GM21576 (cell line): ENCODE data around the gene HAPSTR1.

Source experiments
- ATAC-seq: cut with Tn5 transposase; IDR thresholded peaks from one replicate; pipeline ENCODE4 v1.9.1; 2021; ENCODE audit warnings: mild to moderate bottlenecking, moderate library complexity; ENCODE audit not compliant: unreplicated experiment

HAPSTR1 gene

GRCh38 chr16:9095656-9096397, 4.4 kb downstream of the HAPSTR1 start:
- no peak for ATAC-seq

DNA sequence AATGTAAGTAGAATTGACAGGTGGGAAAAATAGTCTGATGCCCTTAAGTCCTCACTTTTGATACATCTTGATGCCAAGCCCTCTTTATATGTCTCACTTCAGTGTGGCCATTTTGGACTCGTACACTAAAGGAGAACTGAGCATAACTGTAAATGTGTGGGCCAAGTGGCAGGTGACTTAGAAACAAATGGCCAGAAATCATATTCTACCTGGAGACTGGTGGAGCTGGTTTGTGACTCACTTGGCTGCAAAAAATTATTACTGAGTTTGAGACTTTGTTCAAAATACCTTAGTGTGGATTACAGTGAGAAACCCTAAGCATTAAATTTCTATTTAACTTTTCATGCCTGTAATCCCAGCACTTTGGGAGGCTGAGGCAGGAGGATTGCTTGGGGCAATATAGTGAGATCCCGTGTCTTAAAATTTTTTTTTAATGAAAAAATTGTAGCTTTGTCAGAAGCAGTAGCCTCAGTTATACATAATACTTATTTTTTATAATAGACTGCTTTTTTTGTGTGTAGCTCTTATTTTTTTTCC, 5.0 kb downstream of the HAPSTR1 start:
- ATAC-seq: no peak

DNA sequence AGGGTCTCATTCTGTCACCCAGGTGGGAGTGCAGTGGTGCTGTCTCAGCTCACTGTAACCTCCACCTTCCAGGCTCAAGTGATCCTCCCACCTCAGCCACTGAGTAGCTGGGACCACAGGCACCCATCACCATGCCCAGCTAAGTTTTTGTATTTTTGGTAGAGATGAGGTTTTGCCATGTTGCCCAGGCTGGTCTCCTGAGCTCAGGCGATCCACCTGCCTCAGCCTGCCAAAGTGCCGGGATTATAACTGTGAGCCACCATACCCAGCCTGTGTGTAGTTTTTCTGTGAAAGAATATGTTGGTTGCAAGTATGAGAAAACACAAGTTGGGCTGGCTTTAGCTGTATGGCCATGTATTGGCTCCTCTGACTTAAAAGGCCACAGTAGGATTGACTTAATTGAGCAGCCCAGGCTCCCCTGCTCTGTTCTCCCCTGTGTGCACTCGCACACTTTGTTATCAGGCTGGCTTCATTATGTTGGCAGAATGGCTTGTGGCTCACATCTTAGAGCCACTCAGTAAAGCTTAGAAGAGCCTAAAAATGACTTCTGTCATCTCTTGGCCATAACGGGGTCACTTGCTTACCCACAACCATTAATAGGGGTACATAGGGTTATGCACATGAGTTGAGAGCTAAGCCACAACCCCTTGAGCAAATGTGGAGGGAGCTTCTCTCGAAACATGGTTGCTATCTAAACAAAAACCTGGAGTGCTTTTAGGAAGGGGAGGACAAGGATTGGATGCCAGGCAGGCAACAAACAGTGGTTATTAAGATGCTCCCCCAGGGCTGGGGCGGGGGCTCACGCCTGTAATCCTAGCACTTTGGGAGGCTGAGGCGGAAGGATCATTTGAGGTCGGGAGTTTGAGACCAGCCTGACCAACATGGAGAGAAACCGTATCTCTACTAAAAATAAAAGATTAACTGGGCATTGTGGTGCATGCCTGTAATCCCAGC, 6.1 kb downstream of the HAPSTR1 start:
- ATAC-seq: no peak

DNA sequence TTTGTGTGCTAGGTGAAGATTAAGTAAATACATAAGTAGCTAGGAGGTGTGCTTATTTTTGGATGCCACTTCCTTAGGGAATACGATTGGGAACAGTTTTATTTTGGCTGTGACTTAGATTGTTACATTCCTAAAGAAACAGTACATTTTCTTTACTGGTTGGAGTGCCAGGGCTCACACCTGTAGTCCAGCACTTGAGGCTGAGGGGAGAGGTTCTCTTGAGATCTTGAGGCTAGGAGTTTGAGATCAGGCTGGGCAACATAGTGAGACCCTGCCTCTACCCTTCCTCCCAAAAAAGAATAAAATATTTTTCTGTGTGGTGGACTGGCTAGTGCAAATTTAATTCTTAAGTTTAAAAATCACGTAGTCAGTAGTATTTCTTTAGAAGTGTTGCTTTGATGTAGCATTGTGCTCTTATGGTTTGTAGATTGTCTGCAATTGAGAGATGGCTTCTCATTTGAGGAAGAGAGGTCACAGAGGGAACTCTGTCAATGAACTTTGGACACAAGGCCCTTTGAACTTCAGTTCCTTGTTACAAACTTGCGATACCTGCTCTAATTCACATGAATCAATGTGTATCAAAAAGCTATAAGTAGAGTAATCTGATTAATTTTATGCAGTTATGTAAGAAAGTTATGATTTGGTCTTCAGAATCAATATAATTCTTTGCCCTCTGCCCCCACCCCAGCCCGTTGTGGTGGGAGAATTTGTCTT, 7.1 kb downstream of the HAPSTR1 start:
- no peak for ATAC-seq

- ATAC-seq: no peak
Observed at GRCh38 chr16:9099131-9099625, 7.7 kb downstream of the HAPSTR1 start.

DNA sequence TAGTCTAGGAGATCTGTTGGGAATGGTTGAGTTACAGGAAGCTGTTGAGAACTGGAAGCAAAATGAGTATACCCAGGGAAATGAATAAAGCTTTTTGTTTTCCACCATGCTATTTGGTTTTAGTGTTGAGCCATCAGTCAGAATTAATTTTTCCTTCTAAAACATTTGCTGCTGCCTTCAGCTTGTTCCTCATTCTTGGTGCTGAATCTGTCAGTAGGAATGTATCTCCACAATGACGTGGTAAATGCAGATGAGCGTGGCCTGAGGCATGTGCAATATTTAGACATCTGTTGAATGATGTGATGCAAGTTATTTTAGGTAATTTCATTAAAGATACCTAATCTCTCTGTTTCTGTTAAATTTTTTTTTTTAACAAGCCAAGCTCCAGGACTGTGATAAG, 10.9 kb downstream of the HAPSTR1 start:
- no peak for ATAC-seq

DNA sequence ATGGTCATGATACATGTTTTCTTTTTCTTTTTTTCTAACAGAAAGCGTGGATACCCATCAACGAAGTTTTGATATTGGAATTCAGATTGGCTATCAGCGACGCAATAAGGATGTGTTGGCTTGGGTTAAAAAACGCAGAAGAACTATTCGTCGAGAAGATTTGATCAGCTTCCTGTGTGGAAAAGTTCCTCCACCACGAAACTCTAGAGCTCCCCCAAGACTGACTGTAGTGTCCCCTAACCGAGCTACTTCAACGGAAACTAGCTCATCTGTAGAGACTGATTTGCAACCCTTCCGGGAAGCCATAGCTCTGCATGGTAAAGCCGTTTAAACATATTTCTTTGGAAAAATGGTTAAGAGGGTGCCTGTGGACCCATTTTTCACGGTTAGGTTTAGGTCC, 11.5 kb downstream of the HAPSTR1 start:
- ATAC-seq: no peak

DNA sequence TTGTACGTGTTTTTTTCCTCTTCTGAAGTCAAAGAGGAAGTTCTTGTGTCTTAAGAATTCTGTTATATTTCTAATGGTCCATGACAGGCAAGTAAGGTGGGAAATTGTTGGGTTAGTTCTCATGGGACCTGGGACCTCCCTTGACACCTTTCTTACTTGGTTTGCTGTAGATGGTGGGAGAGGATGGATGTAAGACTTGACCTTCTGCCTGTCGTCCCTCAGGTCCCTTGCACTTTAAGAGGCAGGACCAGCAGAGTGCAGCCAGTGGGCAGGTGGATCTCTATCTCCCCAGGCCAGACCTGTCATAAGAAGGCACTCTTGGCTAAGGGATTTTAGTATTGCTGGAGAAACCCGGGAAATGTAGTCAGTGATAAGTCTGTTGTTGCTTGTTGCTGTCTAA, 12.1 kb downstream of the HAPSTR1 start:
- ATAC-seq: no peak

DNA sequence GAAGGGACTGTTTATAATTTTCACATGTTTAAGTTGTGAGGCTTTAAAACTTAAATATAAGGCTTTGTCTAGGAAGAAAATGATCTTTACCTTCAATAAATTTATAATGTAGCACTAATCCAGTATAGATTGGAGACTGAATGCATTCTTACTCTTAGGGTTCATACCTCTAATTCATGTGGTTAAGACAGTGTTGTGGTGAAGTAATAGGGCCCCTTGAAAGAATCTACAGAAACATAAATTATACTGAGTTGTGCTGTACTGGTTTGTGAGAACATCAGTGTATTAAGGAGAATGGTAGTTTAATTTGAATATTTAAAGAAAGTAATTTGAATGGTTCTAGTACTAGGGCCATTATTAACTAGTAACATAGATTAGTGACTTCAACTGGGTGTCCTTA, 13.7 kb downstream of the HAPSTR1 start:
- no peak for ATAC-seq

- ATAC-seq: no peak
Observed at GRCh38 chr16:9107025-9107970, 15.9 kb downstream of the HAPSTR1 start.

GRCh38 chr16:9109255-9109654, 17.8 kb downstream of the HAPSTR1 start:
- no peak for ATAC-seq

DNA sequence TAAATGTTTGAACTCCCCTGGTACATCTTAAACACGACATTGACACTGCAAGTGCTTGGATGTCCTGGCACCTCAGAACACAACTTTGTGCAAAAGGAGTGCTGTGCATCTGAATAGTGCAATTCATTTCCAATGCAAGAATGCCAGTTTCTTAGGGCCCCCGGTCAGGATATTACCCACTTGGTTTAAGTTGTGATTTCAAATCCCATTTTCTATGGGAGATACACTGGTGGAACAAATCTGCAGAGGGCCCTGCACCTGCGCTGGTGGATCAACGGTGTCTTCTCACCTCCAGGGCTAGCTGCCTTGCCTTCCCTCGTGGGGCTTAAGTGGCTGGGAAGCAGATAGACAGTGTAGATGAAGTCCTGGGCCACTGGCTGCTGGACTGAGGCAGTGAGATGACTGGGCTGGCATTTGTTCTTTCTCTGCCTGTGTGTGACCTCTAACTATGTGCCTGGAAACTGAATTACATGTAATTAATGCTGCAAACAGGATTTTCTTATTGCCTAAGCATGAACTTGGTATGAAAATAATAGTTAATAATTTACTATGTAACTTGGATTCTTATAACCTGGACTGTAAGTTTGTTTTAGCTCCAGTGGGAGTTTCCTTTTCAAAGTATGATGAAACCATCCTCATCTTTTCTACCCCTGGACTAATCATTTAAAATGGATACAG, 20.9 kb downstream of the HAPSTR1 start:
- no peak for ATAC-seq

- ATAC-seq: no peak
Observed at GRCh38 chr16:9112844-9113186, 21.4 kb downstream of the HAPSTR1 start.

GRCh38 chr16:9113707-9114106, 22.3 kb downstream of the HAPSTR1 start:
- ATAC-seq: no peak

DNA sequence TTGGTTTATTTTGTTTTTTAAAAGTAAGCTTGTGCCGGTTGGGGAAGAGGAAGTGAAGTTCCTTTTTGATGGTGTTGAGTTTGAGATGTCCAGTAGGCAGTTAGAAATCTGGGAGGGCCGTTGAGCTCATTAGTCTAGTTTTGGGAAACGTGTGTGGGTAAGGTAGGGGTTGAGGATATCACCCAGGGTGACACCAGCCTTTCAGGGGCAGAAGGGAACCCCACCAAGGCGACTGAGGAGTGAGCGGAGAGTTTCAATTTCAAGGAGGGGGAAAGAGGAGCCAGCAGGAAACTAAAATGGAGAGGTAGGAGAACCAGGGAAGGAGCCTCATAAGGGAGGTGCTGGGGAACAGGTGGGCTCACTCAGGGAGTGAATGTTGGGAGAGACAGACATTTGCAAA, 22.7 kb downstream of the HAPSTR1 start:
- ATAC-seq: no peak

DNA sequence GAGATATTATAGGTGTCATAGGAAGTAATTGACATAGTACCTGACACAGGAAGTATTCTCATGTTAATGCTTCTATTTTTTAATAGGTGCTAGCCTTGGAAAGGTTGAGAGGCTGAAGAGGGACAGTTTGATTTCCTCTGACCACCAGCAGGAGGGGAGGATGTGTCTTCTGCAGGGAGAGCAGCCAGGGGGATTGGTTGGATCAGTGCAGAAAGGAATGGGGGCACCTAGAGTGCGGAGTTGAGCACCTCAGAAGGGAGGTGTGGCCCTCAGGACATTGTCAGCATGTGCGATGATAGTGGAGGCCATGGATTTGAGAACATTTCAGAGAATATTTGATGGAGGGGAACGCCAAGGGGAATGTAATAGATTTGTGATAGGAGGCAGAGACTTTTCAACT, 23.4 kb downstream of the HAPSTR1 start:
- no peak for ATAC-seq

DNA sequence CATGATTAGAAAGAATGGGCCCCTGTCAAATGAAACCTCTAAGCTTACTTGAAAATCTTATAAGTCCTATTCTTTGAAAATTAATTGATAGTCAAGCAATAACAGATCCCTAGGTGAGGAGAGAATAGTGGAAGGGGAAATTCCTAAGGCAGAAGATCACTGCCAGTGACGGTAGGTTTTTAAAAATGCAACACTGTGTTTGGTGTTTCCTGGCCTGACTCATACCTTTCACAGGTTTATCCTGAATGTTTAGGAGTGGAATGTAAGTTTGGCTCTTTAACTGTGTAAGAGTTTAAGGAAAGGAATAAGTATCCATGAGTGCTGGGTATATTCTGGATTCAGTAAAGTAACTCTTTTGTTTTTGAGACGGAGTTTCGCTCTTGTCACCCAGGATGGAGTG, 23.8 kb downstream of the HAPSTR1 start:
- ATAC-seq: no peak

- ATAC-seq: no peak
Observed at GRCh38 chr16:9116141-9116540, 24.7 kb downstream of the HAPSTR1 start.

DNA sequence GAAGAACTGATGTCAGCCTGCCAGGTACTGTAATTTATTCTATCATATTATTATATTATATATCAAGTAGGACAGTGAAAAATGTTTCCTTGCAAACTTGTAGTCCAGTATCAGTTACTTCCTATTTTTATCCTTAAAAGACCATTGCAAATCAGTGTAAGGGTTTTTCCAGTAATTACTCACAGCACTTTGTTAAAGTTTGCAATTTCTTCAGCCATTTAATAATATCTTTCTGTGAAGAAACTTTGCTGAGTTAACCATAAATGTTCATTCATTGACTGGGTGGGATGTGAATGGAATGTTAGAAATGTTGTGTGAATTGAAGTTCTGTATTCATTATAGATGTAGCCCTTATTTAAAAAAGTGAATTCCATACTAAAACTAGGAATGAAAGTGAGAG, 26.7 kb downstream of the HAPSTR1 start:
- no peak for ATAC-seq
